Activated CD4-positive, alpha-beta T cell treated with anti-CD3 and anti-CD28 coated beads for 24 hours (primary cell): ENCODE data around the gene SYT9.

ENCODE experiments used
- DNase-seq, 2 donors: peaks; one replicate each; pipeline ENCODE4 v3.0.0-alpha.2; 2020; ENCODE audit warnings: low read depth in 2 of 2

Gene SYT9

DNA sequence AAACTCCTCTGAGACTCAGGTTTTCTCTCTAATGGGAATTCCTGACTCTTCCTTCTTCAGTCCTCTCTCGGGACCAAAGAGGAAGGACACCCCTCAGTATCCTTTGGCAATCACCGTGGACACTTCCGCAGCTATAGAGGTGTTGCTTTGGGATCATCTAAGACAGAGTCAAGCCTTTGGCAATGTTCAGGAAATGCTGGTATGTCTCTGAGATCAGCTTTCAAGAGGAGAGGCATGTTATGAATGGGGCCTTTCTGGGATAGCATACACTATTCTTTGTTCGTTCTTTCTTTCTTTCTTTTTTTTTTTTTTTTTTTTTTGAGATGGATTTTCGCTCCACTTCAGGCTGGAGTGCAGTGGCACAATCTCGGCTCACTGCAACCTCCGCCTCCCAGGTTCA is 219.4 kb downstream of the SYT9 start:
- no peak for DNase-seq

DNA sequence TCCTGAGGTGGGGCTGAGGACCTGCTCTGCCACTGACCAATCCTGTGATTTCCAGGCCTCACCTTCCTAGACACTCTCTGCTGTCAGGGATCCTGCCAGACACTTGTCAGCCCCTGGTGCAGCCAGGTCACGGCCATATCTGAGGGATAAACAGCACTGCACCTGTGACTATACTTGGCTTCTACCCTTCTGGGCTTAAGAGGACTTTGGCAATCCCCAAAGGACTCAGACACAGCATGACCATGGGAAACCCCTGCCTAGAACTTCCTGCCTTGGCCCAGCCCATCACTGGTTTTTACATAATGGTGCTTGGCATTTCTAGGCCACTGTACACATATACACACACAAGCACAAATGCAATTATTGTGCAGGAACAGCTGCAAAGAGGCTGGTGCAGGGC is 222.0 kb downstream of the SYT9 start:
- no peak for DNase-seq

DNA sequence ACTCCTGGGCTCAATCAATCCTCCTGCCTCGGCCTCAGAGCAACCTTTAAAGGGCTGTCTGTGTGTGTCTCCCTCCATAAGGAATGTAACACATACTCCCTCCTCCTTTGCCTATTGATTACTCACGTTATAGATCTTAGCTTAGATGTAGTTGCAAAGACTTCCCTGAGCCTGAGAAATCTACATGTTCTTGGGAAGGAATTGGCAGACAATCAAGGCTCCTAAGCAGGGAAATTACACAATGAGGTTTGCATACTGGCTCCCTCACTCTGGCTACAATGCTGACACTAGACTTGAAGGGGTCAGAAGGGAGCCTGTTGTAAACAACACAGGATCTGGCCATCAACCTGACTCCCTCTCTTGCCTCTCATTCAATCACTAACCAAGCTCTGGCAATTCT is 228.4 kb downstream of the SYT9 start:
- no peak for DNase-seq

DNA sequence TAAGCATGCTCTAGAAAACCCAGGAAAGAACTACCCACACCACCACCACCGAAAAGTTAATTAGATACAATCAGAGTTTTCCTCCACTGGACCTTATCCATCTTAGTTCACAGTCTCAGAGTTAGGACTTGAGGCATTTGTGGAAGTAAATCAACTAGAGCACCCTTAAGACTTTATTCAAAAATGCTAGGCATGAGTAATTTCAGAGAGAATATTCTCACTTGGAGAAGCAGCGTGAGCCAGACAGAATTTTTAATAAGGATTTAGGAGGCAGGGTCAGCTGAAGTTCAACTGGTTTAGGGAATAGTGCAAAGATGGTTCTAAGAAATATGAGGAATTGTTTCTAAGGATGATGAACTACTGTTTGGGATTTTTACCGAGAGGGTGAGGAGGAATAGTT is 232.4 kb downstream of the SYT9 start:
- DNase-seq, result no peak

DNA sequence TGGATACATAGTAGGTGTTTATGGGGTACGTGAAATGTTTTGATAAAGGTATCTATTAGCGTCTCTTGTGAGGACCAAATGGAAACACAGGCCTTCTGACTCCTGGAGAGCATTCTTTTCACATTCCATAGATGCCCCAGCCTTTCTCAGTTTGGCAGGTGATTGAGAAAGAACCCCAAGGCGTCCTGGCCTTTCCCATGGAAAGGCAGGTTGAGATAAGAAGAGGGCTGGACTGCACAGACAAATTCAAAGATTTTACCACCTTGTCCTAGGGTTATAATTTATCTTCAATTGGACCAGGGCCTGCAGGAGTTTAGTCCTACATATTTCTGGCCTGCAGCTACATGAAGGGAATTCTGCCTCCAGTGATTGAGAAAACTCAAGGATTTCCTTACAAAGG is 232.9 kb downstream of the SYT9 start:
- no peak for DNase-seq

DNA sequence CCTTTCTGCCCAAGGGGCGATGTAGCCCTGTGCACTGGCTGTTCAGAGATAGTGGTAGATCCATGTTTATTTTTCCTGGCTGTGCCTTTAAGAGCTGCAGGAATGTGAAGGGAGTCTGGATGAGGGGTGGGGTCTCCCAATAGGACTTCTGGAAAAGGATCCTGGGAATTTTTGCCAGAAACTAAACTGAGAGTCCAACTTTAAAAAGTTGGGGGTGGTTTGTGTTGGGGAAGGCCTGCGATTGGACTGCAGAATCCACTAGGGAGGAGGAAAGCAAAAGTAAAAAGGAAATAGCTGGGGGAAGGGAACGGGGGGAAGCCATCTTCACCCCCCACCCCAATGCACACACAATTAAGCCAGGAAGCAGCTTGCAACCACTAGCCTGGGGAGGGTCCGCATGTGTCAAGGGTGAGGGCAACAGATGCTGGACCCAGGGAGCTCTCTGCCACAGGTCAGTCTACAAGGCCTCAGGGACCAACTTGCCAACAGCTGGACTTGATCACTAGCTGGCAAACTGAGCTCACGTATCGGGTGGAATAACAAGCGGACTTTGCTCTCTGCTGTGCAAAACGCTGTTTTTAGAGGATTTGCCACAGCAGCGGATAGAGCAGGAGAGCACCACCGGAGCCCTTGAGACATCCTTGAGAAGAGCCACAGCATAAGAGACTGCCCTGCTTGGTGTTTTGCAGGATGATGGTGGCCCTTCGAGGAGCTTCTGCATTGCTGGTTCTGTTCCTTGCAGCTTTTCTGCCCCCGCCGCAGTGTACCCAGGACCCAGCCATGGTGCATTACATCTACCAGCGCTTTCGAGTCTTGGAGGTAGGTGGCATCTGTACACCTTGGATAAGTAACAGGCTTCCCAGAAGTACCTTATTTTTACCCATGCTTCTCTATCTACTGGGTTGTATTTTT is 233.7 kb downstream of the SYT9 start, which contains the start of gene OLFML1:
Gene OLFML1, plus strand, starts transcription at position 321 of the 912 bp plus-strand sequence. Its CDS starts 370 bp downstream, at position 691.
- DNase-seq, result no peak

DNA sequence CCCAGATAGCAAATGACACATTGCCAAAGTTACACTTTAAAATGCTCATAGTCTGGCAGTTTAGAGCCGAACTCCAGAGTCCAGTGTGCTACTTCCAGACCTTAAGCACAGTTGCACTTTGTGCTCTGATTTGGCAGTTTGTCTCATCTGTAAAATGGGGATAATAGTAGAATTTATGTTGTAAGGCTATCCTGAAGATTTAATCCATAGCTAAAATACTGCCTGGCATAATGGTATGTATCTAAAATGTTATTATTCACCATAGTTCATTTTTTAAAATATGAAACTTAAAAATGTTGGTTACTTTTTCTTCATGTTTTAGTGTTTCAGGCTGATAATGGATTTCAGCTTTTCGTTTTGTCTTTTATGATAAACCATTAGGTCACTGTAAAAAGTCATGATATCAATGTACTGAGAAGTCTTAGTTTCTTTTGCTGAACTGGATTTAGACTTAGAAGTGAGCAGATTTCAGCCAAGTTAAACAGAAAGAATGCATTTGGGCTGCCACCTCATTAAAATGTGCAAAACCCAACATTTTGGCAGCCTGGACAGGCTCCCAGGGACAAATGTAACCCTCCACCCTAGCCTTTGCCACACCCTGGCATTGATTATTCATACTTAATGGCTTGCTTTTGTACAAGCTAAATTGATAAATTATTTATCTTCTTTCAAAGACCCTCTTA is 234.5 kb downstream of the SYT9 start:
- DNase-seq, result no peak

DNA sequence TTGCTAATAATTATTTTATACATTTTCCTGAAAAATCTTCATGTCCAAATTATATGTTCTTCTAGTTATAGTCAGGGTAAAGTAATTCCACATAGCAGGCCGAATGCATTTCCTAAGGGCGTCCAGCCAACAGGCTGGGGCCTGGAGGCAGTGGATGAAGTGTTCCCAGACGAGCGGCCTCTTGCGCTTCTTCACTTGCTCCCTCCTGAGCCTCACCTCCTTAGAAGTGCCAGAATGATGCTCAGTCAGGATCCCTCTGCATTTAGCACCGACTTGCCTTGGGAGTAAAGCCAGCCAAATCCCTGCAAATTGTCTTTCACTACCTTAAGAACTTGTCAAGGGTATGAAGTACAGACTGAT is 235.1 kb downstream of the SYT9 start:
- no peak for DNase-seq

DNA sequence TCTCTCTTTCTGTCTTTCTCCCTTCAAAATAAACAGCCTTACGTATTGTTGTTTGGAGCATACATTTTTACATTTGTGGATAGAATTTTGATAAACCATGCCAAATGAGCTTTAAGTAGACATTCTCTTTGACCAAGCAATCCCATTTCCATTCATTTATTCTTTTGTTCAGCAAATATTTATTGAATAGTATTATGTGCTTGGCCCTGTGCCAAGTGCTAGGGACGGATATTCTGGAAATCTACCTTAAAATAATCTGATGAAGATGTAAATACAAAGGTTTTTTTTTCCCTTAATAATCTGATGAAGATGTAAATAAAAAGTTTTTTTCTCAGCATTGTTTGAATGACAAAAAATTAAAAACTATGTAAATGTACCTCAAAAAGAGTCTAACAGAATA is 235.7 kb downstream of the SYT9 start:
- no peak for DNase-seq

DNA sequence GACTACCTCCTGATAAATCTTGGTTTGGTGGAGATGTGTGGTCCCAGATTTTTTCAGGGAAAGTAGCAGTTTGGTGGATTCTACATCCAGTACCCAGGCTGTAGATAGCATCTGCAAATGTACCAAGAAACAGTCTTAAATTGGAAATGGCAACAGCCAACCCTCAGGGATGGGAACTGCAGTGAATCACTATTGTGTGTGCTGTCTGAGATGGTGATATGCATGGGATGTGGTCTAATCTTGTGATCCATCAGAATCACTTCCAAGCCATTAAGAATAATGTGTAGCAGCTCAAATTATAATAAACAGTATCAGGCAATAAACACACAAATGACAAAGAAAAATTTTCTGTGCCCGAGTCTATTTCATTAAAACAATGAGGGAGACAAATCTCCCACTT is 237.0 kb downstream of the SYT9 start:
- no peak for DNase-seq

DNA sequence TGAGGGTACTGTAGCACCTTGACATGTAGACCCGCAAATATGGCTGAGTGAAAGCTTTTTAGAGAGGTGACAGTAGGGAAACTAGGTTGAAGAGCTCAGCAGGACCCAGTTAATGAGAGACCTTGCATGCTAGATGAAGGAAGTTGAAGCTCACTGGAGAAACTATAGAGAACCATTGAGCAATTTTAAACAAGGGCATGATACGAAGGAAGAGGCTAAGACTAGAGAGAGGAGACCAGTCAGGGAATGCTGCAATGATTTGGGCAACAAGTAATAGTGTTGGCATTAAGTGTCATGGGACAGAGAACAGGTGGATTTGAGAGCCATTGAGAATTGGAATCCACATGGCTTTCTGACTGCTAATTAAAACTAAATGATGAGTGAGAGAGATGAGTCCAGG is 237.7 kb downstream of the SYT9 start:
- no peak for DNase-seq

DNA sequence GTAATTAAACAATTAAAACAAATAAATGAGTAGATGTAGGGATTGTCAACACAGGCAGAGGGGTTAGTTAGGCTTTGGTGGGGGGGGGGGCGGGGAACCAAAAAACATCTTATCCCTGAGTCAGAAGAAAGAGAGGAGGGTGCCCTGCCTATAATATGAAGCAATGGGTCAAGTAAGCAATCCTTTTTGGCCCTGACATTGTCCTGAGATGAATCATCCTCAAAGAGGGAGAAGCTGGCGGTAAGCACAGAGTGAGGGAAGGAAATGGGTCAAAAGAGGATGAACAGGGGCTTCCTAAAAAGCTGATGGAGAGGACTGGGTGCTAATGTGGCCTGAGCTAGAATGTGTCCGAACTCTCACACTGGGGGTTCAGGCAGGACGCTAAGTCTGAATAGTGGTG is 238.3 kb downstream of the SYT9 start:
- no peak for DNase-seq

DNA sequence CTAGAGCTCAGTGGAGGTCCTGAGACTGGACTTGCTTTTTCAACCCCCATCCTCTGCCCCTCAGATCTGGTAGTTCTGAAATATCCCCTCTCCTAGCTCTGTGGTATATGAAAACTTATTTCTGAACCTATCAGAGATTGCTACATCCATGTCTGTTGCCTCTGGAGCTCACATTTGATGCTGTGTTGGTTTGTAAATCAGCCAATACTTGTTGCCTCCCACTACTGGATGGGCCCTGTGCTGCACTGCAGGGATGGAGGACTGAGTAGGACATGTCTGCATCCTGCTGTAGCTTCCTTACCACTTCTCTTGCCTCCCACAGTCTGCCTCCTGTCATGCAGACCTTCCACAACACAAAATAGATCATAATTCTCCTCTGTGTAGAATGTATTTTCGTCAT is 238.8 kb downstream of the SYT9 start:
- DNase-seq, result no peak

DNA sequence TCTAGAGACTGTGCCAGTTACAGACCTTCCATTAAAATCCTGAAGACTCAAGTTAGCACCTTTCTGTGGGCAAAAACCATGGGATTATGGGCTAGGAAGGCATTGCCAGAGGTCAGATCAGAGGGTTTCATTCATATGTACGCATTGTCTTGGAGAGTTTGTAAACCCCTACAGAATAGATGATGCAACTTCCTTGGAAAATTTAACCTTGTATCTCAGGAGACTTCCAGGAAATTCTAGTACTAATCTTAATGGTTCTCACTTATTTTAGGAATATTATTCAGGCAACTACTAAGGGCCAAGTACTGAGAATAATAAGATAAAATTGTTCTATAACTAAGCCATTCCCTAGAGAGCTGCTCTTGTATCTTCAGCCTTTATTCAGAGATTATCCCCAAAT is 240.5 kb downstream of the SYT9 start:
- no peak for DNase-seq

DNA sequence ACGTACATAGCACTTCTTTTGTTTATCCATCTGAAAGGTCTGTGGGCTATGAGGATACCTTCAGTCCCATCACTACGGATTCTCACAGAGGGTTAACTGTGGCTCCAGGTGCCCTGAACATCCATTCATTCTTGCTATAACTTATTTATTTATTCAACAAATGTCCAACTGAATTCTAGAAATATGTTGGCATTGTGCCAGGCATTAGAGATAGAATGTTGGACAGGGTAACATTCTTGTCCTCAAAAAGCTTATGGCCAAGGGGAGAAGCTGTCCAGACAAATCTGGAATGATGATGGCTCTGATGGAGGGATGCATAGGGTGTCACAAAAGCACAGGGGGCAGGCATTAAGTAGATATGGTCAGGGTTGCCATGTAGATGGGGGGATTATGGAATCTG is 242.0 kb downstream of the SYT9 start:
- no peak for DNase-seq

DNA sequence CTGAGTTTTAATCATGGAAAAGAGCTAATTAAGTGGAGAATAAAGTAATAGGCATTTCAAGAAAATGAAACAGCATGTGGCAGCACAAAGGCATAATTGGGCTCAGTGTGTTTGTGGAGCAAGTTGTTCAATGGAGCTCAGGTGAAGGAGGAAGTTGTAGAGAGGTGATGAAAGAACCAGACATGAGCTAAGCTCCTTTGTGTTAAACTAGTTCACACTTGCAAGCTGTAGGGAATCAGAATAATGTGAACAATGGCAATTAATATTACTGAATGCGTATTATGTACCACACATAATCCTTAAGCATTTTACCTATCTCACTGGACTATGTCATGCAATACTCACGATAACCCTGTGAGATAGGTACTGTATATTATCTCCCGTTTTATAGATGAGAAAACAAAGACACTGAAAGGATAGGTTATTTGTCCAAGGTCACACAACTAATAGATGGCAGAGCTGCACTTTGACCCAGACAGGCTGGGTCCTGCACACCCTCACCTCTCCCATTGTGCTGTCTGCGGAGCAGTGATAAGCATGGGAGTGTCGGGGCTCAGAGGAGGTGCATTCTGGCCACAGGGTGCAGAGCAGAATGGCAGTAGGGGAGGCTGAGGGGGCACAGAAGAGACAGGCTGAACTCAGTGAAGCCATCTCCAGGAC is 242.5 kb downstream of the SYT9 start:
- no peak for DNase-seq

DNA sequence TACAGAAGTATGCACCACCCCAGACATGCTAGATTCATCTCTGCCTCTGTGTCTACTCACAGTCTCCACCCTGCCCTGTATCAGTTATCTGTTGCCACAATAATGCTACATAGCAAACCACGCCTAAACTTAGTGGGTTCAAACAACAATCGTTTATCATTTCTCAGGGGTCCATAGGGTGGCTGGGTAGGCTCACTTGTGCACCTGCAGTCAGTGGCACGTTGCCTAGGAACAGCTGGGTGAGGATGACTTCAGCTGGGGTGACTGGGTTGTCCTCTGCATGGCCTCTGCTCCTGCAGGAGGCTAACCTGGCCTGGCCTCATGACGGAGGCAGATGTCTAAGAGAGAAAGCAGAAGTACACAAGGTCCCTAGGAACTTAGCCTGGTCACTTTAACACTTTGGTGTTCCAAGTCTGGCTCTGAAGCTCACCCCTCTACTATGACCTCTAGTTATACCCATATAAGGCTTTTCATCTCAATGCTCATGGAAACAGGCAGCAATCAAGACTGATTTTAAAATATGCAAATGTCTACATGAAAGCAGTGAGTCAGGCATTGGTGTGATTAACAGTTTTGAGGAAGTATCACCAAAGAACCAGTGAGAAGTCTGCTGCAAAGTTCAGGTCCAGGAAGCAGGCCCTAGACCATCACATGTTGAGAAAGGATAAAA is 244.3 kb downstream of the SYT9 start:
- DNase-seq, result no peak

DNA sequence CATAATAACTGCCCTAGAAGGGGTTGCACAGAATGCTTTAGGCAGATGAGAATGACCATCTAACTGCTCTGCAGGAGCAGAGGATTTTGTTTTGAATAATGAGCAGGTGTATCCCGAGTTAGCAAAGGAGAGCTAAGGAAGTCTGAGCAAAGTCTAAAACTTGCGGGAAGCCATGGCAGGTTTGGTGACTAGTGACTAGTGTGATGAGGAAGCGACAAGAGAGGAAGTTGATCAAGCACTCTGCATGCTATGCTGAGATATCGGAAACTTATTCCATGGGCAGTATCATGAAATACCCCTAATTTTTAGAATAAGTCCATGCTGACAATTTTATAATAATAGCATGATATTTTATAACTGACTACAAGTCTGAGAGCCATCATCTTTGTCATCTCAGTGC is 246.5 kb downstream of the SYT9 start:
- no peak for DNase-seq

DNA sequence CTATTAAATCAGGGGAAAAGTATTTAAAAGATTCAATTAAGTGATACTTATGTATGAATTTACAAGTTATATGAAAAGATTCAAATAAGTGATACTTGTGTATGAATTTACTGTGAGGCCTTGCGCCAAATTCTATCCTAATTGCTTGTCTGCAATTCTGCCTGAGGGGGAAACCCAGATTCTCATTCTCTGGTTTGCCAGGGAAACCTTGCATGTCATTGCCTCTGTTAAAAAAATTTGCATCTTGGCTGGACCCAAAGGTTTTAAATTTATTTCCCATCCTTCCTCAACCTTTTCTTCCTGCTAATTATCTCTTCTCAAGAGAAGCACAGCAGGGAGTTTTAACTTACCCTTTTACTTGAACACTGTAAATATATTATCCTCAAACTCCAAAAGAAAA is 247.4 kb downstream of the SYT9 start:
- DNase-seq, result no peak

DNA sequence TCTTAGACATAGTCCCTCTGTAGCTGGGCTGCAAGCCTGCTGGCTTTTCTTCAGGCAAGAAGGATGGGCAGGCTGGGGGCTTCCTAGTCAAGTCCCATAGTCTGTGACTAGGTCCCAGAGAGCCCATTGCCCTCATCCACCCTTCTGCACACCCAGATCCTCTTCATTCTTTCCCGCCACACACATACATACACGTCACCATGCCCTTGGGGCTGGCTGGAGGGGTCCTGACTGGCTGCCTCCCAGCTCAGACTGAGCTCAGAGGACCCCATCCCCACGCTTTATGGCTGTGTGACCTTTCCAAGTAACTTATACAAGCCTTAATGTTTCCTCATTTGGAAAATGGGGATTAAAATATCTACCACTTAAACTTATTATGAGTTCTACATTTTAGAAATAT is 248.5 kb downstream of the SYT9 start:
- no peak for DNase-seq

DNA sequence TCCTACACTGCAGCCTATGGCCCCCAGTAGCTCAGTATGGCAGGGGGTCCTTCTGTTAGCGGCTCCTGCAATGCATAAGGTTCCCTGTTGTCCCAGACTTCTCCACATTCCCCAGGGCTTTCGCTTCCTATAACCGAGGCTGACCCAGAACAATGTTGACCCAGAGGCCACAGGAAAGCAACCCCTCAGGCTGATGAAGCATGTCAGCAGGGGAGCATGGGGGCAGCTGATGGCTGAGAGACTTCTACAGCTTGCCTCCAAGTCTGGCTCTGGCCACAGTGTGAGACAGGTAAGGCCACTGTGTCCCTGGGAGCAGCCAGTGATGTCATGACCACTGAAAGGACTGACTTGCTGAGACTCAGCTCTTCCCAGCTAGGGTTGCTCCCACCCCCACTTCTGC is 249.5 kb downstream of the SYT9 start:
- no peak for DNase-seq

DNA sequence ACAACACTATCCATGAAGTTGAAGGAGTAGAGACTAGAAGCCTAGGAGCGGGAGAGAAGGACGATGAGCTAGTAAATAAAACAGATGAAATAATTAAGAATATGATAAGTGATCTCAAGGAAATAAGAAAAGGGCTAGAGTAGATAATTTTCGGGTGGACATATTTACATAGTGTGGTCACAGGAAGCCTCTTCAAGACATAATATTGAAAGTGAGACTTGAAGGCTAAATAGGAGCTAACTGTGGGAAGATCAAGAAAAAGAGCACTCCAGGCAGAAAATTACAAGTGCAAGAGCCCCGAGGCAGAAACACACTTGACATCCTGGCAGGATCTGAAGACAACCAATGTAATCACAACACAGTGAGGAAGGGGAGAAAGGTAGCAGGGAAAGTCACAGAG is 250.2 kb downstream of the SYT9 start:
- DNase-seq, result no peak
